A673 (cell line): ENCODE measurements around the gene TMEM240. TPM values are rescaled to one million over a fixed set of nuclear protein-coding genes. Genes with fewer than 3 reads are reported as not detected.
"Not testable (repeated sequence)": the region's sequence is repeated elsewhere in the genome, so short reads cannot be mapped to it uniquely, and the experiment has no call there.

Experiments used
- BruUV-seq: library from RNA; stranded (reverse); fragments of 400-500 nt; replicated peaks from 2 replicates; lab custom pipeline; 2021; lab: Mats Ljungman, UMichigan
- CTCF ChIA-PET: fragments of 300-600 bp; sonication (Branson Sonifier 250); formaldehyde crosslinking; loops from one replicate; lab custom pipeline; 2022; ENCODE audit warnings: antibody characterized with exemption; lab: Charles Lee
- POLR2A ChIA-PET: fragments of 300-600 bp; sonication (Branson Sonifier 250); formaldehyde crosslinking; loops from one replicate; lab custom pipeline; 2022; ENCODE audit warnings: antibody characterized with exemption; ENCODE audit not compliant: low non-redundant PET; lab: Charles Lee
- DNase-seq: peaks from one replicate; pipeline ENCODE4 v3.0.0-alpha.2; 2015; ENCODE audit warnings: low spot score
- H3K27ac ChIP-seq: fragments of 200-600 bp; sonication (generic); 2 replicates; pipeline ENCODE4 v1.5.1; 2016; ENCODE audit warnings: mixed run types, low read depth, mild to moderate bottlenecking, mixed read lengths, antibody characterized with exemption, low read length; ENCODE audit not compliant: poor library complexity, severe bottlenecking
- H3K27me3 ChIP-seq: fragments of 200-600 bp; sonication (generic); replicated peaks from 2 replicates; pipeline ENCODE4 v1.6.1; 2017; ENCODE audit warnings: mixed run types, low read depth, mild to moderate bottlenecking, mixed read lengths, antibody characterized with exemption, low read length; ENCODE audit not compliant: insufficient read depth, poor library complexity
- H3K36me3 ChIP-seq: fragments of 200-600 bp; sonication (generic); 2 replicates; pipeline ENCODE4 v1.6.1; 2016; ENCODE audit warnings: mixed run types, mild to moderate bottlenecking, mixed read lengths, antibody characterized with exemption, low read length; ENCODE audit not compliant: insufficient read depth, poor library complexity, severe bottlenecking
- H3K4me1 ChIP-seq: fragments of 200-600 bp; sonication (generic); 2 replicates; pipeline ENCODE4 v1.6.1; 2017; ENCODE audit warnings: mixed run types, mild to moderate bottlenecking, mixed read lengths, antibody characterized with exemption, low read length; ENCODE audit not compliant: insufficient read depth, poor library complexity, severe bottlenecking
- H3K4me3 ChIP-seq: fragments of 200-600 bp; sonication (generic); 2 replicates; pipeline ENCODE4 v1.5.1; 2016; ENCODE audit warnings: low read depth, mixed run types, mild to moderate bottlenecking, mixed read lengths, low read length; ENCODE audit not compliant: poor library complexity, severe bottlenecking
- H3K9me3 ChIP-seq: fragments of 200-600 bp; sonication (generic); 2 replicates; pipeline ENCODE4 v1.6.1; 2016; ENCODE audit warnings: mixed run types, low read depth, mild to moderate bottlenecking, mixed read lengths, antibody characterized with exemption, low read length; ENCODE audit not compliant: poor library complexity, severe bottlenecking
- EZH2 ChIP-seq: fragments of 200-600 bp; sonication (generic); IDR thresholded peaks from 2 replicates; pipeline ENCODE4 v1.6.1; 2017; ENCODE audit warnings: borderline replicate concordance, low read depth, mild to moderate bottlenecking, mixed read lengths, antibody characterized with exemption, low read length; ENCODE audit not compliant: poor library complexity, severe bottlenecking
- intact Hi-C: fragments of 100-400 bp; cut with micrococcal nuclease; formaldehyde crosslinking; loops from one replicate; pipeline ENCODE4 v1.10.0; 2022; ENCODE audit not compliant: unreplicated experiment
- total RNA-seq: library from RNA; stranded (reverse); gene quantifications from 2 replicates; pipeline ENCODE4 v1.2.3, GENCODE V29; 2021
- TF ChIP-seq, protein P1 (sequence below): fragments of 300-800, 200-600 bp; sonication (generic); conservative IDR thresholded peaks from 2 replicates; pipeline ENCODE4 v1.5.1; 2017; ENCODE audit warnings: low read depth, mild to moderate bottlenecking, antibody characterized with exemption, low read length, moderate library complexity, mixed read lengths

Gene TMEM240
- total RNA-seq, 1 experiment from 2014 or later: 6.8 TPM

DNA sequence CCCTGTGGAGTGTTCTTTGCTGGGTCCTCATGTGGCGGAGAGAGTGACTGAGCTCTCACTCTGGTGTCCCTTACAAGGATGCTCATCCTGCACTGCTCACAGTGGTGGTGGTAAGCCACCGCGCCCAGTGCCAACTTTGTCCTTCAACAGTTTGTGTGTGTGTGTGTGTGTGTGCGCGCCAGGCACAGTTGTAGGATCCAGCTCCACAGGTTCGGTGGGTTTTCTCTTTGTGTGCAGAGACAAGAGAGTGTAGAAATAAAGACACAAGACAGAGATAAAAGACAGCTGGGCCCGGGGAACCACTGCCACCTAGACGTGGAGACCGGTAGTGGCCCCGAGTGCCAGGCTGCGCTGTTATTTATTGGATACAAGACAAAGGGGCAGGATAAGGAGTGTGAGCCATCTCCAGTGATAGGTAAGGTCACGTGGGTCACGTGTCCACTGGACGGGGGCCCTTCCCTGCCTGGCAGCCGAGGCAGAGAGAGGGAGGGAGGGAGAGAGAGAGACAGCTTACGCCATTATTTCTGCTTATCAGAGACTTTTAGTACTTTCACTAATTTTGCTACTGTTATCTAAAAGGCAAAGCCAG lies 35.6 kb downstream of the TMEM240 start:
- TF ChIP-seq, protein P1, sequence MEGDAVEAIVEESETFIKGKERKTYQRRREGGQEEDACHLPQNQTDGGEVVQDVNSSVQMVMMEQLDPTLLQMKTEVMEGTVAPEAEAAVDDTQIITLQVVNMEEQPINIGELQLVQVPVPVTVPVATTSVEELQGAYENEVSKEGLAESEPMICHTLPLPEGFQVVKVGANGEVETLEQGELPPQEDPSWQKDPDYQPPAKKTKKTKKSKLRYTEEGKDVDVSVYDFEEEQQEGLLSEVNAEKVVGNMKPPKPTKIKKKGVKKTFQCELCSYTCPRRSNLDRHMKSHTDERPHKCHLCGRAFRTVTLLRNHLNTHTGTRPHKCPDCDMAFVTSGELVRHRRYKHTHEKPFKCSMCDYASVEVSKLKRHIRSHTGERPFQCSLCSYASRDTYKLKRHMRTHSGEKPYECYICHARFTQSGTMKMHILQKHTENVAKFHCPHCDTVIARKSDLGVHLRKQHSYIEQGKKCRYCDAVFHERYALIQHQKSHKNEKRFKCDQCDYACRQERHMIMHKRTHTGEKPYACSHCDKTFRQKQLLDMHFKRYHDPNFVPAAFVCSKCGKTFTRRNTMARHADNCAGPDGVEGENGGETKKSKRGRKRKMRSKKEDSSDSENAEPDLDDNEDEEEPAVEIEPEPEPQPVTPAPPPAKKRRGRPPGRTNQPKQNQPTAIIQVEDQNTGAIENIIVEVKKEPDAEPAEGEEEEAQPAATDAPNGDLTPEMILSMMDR: peak; percentile 70
- H3K9me3 ChIP-seq, H3K4me1 ChIP-seq, BruUV-seq, intact Hi-C loops, H3K4me3 ChIP-seq, POLR2A ChIA-PET, CTCF ChIA-PET, H3K27me3 ChIP-seq, H3K36me3 ChIP-seq, H3K27ac ChIP-seq: not testable (repeated sequence)
- peak; percentile 78 for DNase-seq

- H3K9me3 ChIP-seq, H3K4me3 ChIP-seq, POLR2A ChIA-PET, DNase-seq, BruUV-seq, intact Hi-C loops, H3K4me1 ChIP-seq, CTCF ChIA-PET, H3K27me3 ChIP-seq, H3K27ac ChIP-seq: not testable (repeated sequence)
- peaks cover 31% of the 10 kb centered on the region for H3K36me3 ChIP-seq
Observed at GRCh38 chr1:1495461-1495975, 44.9 kb downstream of the TMEM240 start.

DNA sequence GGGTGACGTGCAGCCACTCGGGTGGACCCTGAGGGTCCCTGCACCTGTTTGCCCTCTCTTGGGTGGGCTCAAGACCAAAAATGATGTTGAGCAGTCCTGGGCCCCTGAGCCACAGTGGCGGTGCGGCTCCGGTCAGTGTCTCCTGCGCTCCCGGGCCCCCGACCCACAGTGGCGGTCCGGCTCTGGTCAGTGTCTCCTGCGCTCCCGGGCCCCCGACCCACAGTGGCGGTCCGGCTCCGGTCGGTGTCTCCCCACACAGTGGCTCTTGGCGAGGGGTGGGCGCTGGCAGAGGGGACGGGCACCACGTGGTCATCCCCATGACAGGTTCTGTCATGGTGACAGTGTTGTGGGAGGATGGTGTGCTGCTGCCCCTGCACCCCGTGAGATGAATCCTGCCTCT lies 46.1 kb downstream of the TMEM240 start:
- peaks cover 42% of the 10 kb centered on the region for H3K36me3 ChIP-seq
- H3K9me3 ChIP-seq, POLR2A ChIA-PET, BruUV-seq, CTCF ChIA-PET, H3K27me3 ChIP-seq, DNase-seq, H3K4me1 ChIP-seq, H3K27ac ChIP-seq, intact Hi-C loops, H3K4me3 ChIP-seq: not testable (repeated sequence)

GRCh38 chr1:1491601-1492000 lies 48.8 kb downstream of the TMEM240 start:
- TF ChIP-seq, protein P1: no peak
- no peak for TF ChIP-seq EZH2
- POLR2A ChIA-PET: no interaction called here
- intact Hi-C loops: no loop called here
- CTCF ChIA-PET: no interaction called here
- H3K4me1 ChIP-seq: no peaks in the 10 kb centered on the region
- no peaks in the 10 kb centered on the region for H3K27me3 ChIP-seq
- BruUV-seq: no TSS peak
- no peak for DNase-seq
- H3K27ac ChIP-seq: no peak overlapping the region
- no peaks in the 10 kb centered on the region for H3K9me3 ChIP-seq
- H3K36me3 ChIP-seq: peaks cover 58% of the 10 kb centered on the region
- no peak overlapping the region for H3K4me3 ChIP-seq
